ENCODE measurements around the gene GBA2.

GBA2 gene

DNA sequence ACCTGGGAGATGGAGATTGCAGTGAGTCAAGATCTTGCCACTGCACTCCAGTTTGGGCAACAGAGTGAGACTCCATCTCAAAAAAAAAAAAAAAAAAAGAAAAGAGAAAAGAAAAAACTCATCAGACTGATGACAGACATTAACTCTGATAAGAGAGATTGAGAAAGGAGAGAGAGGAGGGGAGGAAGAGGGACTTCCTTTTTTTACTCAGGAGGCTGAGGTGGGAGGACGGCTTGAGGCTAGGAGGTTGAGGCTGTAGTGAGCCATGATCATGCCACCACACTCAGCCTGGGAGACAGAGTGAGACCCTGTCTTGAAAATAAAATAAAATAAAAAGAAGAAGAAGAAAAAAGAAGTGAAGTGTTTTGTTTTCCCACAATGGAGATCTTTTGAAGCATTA is 14.8 kb upstream of the GBA2 start:
- no peak for DNase-seq

DNA sequence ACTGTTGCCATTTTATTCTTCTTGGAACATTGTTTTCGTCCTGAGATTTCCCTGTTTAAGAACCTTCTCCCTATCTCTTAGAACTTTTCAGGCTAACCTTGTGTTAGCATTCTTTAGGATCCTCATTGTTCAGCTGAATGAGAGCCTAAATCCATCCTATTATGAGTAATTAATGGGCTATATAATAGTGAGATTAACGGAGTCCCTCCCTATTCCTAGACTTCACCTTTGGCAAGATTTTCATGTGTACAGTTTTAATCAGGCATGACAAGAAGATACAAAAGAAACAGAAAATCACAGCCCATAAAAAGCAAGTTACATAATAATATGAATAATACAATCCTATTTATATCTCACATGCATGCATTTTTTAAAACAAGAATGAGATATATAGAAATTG is 14.2 kb upstream of the GBA2 start:
- DNase-seq: no peak

- no peak for DNase-seq
Measured at GRCh38 chr9:35760651-35761050, 11.6 kb upstream of the GBA2 start.

- DNase-seq: no peak
Measured at GRCh38 chr9:35759795-35760194, 10.8 kb upstream of the GBA2 start.

DNA sequence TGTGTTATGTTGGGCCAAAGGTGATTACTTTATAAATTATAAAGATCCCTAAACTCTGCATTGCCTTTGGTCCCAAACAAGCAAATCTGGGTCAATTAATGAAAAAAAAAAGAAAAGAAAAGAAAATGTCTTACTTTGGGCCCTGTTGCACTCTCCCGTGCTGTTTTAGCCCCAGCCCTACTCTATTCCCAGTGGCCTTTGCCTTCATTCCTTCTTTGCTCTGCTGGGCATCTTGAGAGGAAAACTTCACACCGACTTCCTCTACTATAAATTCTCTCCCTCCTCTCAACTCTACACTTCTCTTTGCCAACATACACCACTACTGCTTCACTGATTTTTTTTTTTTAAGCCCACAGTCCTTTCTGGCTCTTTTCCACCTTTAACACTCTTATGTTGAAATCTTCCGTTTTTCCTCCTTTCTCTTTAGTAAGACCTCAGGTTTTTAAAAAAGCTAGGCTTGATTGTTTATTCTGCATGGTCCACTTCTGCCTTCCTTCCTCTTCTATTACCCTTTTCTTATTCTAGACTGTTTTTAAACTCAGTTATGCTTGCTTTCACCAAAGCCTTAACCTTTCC is 9.5 kb upstream of the GBA2 start:
- no peak for DNase-seq

DNA sequence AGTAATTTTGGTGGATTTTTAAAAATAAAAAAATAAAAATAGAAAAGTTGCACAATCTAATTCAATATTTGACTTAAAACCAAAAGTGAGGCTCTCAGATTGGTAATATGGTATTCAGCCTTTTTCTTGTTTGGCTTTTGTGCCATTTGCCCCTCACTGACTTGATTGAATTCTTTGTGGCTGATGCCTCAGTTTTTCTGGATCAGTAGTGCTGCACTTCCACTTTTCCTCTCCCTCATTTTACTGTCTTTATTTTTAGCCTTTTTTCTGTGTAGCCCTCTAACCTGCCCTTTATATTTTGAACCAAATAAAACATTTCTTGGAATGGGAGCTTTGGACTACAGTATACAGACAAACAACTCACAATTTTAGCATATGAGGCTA is 8.9 kb upstream of the GBA2 start:
- DNase-seq: no peak

- no peak for DNase-seq
Measured at GRCh38 chr9:35757226-35757891, 8.3 kb upstream of the GBA2 start.

DNA sequence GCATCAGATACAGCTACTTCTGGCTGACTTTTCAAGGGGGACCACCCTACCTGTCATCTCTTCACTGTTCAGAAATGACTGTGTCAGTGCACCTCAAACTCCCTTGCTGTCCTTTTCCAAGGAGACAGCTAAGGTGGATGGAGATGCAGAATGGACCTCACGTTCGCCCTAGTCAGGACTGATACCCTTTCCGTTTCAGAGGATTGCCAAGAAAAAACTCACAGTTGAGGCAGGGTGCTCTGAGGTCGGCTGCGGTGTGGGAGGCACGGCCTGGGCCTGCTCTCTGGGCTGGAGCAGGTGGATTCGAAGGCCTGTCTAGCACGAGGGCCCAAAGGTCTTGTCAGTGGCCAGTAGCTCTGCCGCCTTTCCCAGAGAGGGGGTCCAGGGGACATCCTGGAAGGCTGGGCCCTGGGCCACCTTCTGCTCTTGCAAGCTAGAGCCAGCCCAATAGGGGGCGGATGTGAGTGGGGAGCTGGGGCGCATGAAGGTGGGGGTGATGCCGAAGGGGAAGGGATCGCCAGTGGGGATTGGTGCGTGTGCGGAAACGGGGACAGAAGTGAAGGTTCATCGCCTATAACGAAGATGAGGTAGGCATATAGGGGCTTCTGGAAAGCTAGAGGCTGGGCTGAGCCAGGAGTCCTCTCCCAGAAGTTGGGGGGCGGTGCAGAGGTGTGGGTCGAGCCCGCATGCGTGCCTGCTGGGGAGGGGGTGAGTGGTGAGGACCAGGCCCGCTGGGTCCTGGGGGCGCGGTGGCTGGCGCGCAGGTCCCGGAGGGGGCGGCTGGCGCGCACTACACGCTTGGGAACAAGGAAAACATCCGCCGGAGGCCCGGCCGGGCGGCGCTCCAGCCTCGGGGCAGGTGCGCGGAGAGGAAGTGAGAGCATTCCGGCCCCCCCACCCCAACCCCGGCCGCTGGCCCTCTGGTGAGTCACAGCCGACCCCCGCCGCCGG is 7.5 kb upstream of the GBA2 start:
- DNase-seq: peak; percentile 69

GRCh38 chr9:35755071-35755470 is 6.0 kb upstream of the GBA2 start:
- no peak for DNase-seq

- DNase-seq: no peak
Measured at GRCh38 chr9:35754264-35754663, 5.2 kb upstream of the GBA2 start, which contains the start of gene MSMP. Gene MSMP, minus strand, starts transcription at chr9:35754276. Its CDS starts 147 bp downstream, at chr9:35754129.

DNA sequence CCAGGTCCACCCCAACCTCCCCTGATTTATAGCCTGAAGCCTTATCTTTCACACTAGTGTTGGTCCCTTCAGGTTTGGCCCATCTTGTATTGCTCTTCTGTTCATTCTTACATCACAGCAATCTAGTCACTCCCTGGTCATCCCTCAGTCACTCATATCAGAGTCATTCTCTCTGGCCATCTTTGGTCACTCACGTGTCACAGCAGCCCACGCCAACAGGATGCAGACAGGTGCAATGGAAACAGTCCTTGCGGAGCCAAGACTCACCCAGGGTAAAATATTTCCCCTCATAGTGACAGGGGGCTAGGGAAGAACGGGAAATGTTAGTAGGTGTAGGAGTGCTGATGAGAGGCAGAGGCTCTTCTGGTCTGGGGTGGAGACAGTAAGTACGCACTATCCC is 4.4 kb upstream of the GBA2 start:
- no peak for DNase-seq

DNA sequence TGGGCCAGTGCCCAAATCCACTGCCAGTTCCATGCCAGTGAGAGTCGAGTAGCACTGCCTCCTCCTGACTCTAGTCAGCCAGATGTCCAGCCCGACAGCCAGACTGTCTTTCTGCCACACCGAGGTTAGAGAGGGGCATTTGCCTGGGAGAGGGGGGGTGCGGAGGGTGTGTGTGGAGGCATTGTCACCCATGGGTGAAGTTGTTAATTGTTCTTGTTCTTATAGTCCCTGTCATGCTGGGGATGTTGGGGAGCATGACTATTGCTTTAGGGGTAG is 1.2 kb upstream of the GBA2 start:
- DNase-seq: no peak

GRCh38 chr9:35749515-35750255 is 657 bp upstream of the GBA2 start:
- DNase-seq: peak; percentile 41

GRCh38 chr9:35748242-35748857 is 678 bp downstream of the GBA2 start:
- DNase-seq: no peak

- no peak for DNase-seq
Measured at GRCh38 chr9:35746583-35746982, 2.4 kb downstream of the GBA2 start.

DNA sequence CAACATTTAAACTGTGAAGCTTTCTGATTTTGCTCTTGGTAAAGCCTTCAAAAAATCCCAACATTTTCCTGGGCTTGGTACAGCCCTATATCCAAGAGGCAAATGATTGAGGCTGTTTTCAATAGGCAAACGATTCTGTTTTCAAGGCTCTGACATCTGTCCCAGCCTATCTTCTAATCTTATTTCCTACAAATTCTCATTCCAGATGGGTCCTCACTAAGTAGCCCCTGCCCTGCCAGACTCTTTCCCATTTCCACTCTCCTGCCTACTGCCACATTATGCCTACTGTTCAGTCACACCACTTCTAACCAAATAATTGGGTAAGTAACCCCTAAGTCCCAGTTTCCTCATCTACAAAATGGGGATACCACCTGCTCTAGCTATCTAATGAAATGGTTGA is 3.5 kb downstream of the GBA2 start:
- DNase-seq: no peak

DNA sequence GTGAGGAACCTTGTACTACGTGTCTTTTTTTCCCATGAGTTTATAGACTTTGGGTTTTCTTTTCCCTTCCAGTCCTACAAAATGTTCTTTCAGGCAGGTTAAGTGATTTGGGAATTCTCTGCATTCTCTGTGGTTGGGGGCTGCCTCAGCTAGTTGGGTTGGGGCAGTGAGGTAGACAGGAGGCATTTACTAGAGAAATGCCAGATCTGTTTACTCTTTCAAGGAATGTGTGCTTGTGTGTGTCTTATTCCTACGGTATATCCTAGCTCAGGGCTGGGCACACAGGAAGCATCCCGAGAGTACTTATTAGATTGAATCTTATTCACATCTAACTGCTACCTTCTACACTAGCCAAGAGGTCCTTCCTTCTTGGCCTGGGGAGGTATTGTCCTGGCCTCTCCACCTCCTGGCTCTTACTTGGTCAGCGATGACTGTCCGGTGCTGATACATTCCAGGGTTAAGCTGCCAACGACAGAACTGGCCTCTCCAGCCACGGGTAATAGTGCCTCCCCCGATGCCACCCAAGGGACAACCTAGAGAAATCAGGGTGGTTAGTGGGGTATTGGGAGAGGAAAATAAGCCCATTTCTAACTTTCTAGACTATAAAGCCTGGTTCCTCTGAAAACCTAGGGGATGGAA is 5.0 kb downstream of the GBA2 start:
- DNase-seq: no peak

- DNase-seq: no peak
Measured at GRCh38 chr9:35743452-35743851, 5.6 kb downstream of the GBA2 start.

GRCh38 chr9:35741740-35742139 is 7.3 kb downstream of the GBA2 start:
- DNase-seq: no peak

DNA sequence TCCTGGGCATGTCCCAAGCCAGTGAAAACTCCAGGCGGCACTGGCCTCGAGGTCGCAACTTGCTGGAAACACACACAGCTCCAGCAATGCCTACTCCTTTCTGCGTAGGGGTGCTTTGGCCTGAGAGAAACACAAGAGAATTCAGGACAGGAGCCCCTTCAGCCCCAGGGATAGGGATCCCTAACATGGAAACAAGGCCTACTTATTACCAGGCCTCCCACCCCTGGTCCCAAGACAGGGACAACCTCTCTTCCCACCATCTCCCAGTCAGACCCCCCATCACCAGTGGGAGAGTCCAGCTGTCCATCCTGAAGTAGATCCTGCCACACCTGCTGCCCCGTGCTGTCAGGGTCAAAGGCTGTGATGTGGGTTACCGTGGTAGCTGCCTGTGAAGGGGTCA is 8.8 kb downstream of the GBA2 start:
- no peak for DNase-seq

- DNase-seq: no peak
Measured at GRCh38 chr9:35738924-35739323, 10.1 kb downstream of the GBA2 start.

DNA sequence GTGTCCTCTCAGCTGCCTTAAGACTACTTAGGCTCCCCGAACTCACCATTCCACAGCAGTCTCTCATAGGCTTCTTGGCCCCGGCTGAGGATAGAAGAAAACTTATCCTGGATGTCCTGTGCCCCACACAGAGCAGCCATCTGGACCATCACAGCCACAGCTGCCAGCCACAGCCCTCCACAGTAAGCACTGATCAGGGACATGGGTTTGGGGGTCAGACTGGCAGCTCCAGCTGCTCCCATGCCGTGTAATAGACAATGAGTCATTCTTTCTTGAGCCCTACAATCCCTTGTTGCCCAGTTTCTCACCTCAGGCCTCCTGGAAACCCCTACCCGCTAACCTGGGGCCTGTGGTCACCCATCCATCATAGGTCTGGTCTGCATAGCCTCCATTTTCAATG is 10.8 kb downstream of the GBA2 start:
- DNase-seq: no peak

DNA sequence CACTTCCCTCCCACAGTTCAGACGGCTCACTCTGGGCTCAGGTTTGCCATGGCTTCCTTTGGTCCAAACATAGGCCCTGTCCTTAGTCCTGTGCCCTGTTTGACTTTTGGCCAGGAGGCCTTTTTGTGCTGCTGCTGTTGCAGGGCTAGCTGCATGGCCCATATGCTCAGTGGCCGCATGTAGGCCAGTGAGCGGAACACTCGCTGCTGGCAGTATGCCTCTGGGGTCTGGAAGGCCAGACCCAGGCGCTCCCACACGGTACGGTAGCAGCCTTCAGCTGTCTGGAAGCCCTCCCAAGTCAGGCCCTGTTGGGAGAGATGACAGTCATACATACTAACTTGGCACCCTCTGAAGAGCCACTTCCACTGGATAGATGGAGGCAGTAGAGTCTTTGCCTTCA is 11.9 kb downstream of the GBA2 start:
- no peak for DNase-seq
